Measurements from ENCODE around the gene GALNT13.

Gene GALNT13

DNA sequence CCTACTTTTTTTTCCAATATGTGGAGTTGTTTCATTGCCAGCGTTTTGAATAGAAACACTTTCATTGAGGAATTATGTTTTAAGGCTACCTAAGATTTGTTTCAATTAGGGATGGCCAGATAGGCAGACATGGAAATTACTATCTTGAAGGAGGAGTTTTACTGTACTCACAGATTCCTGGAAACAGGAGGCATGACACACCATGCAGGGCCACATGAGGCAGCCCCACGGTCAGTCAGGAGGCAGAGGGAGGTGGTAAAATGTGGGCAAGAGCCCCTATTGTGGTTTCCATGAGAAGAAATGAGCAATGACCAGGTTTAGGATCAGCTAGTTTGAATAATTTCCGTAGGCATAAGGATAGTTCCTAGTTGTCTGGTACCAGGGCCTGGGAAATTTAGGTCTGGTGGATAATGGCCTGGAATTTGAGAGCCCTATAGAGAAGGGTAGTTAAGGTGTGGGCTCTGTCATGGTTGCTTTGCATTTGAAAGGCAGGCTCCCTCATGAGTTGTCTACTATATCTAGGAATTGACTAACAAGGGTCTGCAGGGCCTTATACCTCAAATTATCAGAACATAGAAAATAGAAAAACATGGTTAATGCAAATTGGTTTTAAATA lies 466.7 kb downstream of the GALNT13 start:
- ATAC-seq (replicated peaks) (no peak), DNase-seq (no peak)
- Mint-ChIP-seq H3K4me1 (ENCODE audit: low read depth in 2 of 2) (no peaks in the 10 kb centered on the region), H3K4me3 (no peak overlapping the region), H3K27ac (no peak overlapping the region), H3K36me3 (ENCODE audit: insufficient read depth) (no peaks in the 10 kb centered on the region), H3K9me3 (peaks cover 8 to 12% of the 10 kb centered on the region in 2 donors), H3K27me3 (no peaks in the 10 kb centered on the region)

DNA sequence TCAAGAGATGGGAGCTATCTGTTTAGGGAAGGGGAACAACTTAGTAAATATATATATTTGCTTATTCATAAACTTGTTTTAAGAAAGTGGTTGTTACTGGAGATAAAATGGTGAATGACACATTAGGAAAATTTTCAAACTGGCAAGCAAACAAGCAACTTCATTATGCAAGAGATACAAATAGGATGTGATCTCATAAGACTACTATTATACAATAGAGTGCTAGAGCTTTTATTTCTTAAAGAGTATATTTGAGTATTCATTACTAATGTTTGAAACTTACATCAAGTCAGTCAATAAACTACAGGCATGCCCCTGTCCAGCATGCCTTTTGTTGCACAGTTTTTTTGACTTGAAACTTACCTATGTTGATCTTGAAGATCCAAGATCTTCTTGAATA lies 471.6 kb downstream of the GALNT13 start:
- no peaks in the 10 kb centered on the region for H3K36me3 Mint-ChIP-seq (ENCODE audit: insufficient read depth)
- H3K27me3 Mint-ChIP-seq = no peaks in the 10 kb centered on the region
- peaks cover 7 to 12% of the 10 kb centered on the region in 2 donors for H3K9me3 Mint-ChIP-seq
- ATAC-seq (replicated peaks) (no peak), DNase-seq (no peak)
- H3K4me3 Mint-ChIP-seq = no peak overlapping the region
- H3K4me1 Mint-ChIP-seq (ENCODE audit: low read depth in 2 of 2) = no peaks in the 10 kb centered on the region
- no peak overlapping the region for H3K27ac Mint-ChIP-seq

DNA sequence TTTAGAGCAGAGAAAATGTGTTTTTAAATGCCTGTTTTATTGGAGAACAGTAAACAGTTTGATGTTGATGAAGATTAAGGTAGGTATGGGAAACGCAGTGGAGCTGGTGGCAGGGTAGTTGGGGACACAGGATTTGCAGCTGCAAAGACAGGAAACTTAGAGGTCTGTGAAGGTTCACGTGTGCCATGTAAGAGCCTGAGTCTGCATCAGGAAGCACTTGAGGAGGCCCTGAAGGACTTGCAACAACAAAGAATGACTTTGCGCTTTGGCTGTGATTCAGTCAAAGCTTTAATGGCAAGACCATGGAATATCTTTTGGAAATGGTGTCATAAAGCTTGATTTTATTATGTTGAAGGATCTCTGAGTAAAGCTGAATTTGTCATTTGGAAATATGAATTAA lies 479.2 kb downstream of the GALNT13 start:
- no peaks in the 10 kb centered on the region for H3K4me1 Mint-ChIP-seq (ENCODE audit: low read depth in 2 of 2)
- no peak overlapping the region for H3K27ac Mint-ChIP-seq
- no peaks in the 10 kb centered on the region for H3K27me3 Mint-ChIP-seq
- H3K36me3 Mint-ChIP-seq (ENCODE audit: insufficient read depth) = no peaks in the 10 kb centered on the region
- ATAC-seq (replicated peaks) = no peak
- H3K9me3 Mint-ChIP-seq = peaks cover 6 to 18% of the 10 kb centered on the region in 2 donors
- DNase-seq = no peak
- no peak overlapping the region for H3K4me3 Mint-ChIP-seq

DNA sequence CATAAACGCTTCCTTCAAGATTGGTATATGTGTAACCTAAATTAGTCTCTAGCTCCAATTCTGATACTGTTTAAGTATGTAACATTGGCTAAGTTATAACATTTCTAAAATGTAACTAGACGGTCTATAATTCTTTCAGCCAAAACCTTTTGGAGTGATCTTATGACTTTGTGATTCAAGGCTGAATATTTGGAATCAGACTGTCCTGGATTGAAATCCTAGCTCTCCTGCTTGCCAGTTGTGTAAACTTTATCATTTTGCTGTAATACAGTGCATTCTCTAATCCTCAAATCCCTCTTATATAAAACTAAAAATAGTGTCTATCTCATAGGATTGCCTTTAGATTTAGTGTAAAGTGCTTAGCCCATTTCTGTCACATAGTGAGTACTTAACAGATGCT lies 489.6 kb downstream of the GALNT13 start:
- Mint-ChIP-seq H3K27ac (no peak overlapping the region), H3K36me3 (ENCODE audit: insufficient read depth) (no peaks in the 10 kb centered on the region), H3K27me3 (no peaks in the 10 kb centered on the region), H3K4me1 (ENCODE audit: low read depth in 2 of 2) (no peaks in the 10 kb centered on the region), H3K4me3 (no peak overlapping the region), H3K9me3 (peaks cover 1 to 10% of the 10 kb centered on the region in 2 donors)
- no peak for DNase-seq
- no peak for ATAC-seq (replicated peaks)

DNA sequence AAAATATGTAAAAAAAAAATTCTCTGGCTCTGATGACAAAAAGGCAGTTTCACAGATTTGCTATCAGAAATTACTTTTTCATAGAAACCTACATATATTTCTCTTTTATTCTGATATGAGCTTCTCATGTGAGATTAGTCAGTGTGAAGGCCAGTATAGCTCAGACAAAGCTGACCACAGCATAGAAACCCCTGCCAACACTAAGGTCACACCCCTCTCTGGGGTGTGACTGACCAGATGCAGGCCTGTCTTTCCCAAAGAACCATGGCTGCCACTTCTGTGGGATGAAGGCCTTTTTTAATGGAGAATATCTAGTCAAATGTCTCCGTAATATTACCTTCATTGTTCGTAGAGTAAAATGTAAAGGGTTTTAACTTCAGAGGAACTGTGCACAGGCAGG lies 496.4 kb downstream of the GALNT13 start:
- no peak for DNase-seq
- H3K4me1 Mint-ChIP-seq (ENCODE audit: low read depth in 2 of 2) = no peaks in the 10 kb centered on the region
- H3K9me3 Mint-ChIP-seq = peaks cover 6 to 16% of the 10 kb centered on the region in 2 donors
- H3K27me3 Mint-ChIP-seq = no peaks in the 10 kb centered on the region
- no peak for ATAC-seq (replicated peaks)
- no peak overlapping the region for H3K27ac Mint-ChIP-seq
- no peaks in the 10 kb centered on the region for H3K36me3 Mint-ChIP-seq (ENCODE audit: insufficient read depth)
- H3K4me3 Mint-ChIP-seq = no peak overlapping the region

DNA sequence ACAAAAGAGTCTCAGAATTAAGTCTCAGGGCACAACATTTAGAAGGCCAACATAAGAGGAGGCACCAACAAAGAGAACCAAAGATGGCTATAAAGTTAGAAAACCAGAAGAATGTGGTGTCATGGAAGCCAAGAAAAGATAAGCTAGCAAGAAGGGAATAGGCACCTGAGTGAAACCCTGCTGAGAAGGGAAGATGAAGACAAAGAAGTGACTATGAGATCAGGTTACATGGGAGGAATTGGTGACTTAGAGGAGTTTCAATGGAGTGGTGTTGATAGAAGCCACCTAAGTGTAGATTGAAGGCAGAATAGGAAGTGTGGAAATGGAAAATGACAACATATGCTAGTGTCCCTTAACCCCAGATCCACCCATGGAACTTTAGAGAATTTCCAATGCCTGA lies 499.2 kb downstream of the GALNT13 start:
- no peaks in the 10 kb centered on the region for H3K4me1 Mint-ChIP-seq (ENCODE audit: low read depth in 2 of 2)
- no peak overlapping the region for H3K4me3 Mint-ChIP-seq
- no peaks in the 10 kb centered on the region for H3K36me3 Mint-ChIP-seq (ENCODE audit: insufficient read depth)
- H3K27ac Mint-ChIP-seq = no peak overlapping the region
- no peak for DNase-seq
- no peaks in the 10 kb centered on the region for H3K27me3 Mint-ChIP-seq
- ATAC-seq (replicated peaks) = no peak
- peaks cover 5 to 16% of the 10 kb centered on the region in 2 donors for H3K9me3 Mint-ChIP-seq

DNA sequence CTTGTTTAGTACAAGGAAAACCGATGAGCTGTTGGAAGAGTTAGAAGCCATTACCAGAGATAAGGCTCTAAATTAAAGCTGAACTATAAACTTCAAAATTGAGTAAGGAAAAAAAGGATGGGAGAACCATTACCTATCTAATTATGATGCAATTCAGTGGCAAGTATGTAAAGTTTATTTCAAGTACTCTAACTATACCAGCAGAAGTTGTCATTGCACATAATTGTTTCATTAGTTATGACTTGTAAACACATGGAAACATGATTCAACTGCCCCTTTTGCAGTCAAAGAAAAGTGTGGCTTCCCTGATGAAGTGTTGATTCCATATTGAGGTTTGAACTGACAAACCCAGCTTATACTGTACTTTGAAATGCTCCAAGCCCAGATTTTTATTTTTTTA lies 502.7 kb downstream of the GALNT13 start:
- no peaks in the 10 kb centered on the region for H3K36me3 Mint-ChIP-seq (ENCODE audit: insufficient read depth)

DNA sequence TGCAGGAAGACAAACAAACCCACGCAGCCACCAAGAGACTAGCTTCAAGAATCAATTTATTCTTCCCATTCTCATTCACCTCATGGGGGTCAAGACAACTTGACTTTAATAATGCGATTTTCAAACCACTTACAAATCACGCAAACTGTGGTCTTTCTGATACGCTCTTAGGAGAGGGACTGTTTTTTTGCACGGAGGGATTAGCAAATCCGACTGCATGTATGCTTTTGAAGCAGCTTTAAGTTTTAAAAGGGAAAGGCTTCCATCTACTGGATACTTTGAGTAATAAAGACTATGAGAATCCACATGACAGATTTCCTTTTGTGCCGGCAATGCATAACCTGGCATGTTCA lies 503.8 kb downstream of the GALNT13 start:
- no peak overlapping the region for H3K4me3 Mint-ChIP-seq
- no peaks in the 10 kb centered on the region for H3K36me3 Mint-ChIP-seq (ENCODE audit: insufficient read depth)
- no peak overlapping the region for H3K27ac Mint-ChIP-seq
- no peak for DNase-seq
- H3K27me3 Mint-ChIP-seq = no peaks in the 10 kb centered on the region
- H3K4me1 Mint-ChIP-seq (ENCODE audit: low read depth in 2 of 2) = no peaks in the 10 kb centered on the region
- H3K9me3 Mint-ChIP-seq = peaks cover 0 to 3% of the 10 kb centered on the region in 2 donors
- no peak for ATAC-seq (replicated peaks)

More for the DNA sequence above, 502.7 kb downstream of the GALNT13 start:
- Mint-ChIP-seq H3K27me3 (no peaks in the 10 kb centered on the region), H3K4me1 (ENCODE audit: low read depth in 2 of 2) (no peaks in the 10 kb centered on the region), H3K4me3 (no peak overlapping the region), H3K9me3 (peaks cover 3 to 10% of the 10 kb centered on the region in 2 donors), H3K27ac (no peak overlapping the region)
- no peak for DNase-seq
- ATAC-seq (replicated peaks) = no peak

DNA sequence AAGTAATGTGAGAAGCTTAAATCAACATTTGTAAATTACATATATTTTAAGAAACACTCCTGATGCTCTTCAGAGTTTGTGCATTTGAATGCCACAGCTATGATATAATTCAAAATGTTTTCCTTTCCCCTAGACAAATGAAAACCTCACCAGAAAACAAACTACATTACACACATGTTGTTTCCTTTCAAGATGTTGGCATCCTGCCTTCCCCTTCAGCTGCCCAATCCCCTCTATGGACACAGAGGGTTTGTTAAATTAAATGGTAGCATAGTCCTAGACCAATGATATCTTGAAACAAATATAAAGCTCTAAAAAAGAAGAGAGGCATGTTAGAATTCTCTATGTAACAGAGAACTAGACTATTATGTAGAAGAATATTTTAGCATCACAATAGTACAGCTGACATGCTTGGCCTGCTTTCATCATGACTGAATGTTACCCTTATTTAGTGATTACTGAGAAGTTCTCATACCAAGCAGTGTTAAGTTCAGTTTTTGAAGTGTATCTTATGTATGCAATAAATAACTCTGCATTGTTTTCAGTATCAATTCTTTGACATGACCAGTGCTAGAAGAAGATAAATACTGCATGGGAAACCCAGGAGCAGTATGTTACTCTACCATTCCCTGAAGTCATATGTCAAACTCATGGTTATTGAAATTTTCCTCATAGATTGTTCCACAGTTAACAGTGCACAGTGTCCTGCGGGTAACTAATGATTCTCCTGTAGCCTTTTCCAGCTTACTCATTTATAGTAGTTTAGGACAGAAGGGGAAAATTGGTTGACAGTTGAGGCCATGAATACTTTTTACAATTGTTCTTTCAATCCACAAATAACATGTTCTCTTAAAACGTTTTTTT lies 510.4 kb downstream of the GALNT13 start:
- no peak overlapping the region for H3K27ac Mint-ChIP-seq

DNA sequence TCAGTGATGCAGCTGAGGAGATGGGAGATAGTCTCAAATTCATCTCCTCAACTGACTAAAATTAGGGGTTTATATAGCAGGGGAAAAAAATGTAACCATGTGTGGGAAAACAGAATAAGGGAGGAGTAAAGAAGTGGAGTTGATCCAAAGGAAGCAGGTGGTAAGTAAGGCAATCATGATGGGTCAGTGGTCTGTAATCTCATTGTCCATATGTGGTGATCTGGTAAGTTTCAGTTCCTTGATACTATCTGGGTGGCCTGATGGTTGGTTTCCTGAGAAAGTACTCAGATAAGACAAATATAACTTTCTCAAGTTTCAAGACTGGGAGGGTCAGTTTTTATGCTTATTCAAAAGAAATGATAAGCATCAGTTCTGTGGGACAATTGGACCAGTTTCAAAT lies 514.5 kb downstream of the GALNT13 start:
- no peak overlapping the region for H3K27ac Mint-ChIP-seq
- H3K4me3 Mint-ChIP-seq = no peak overlapping the region
- H3K36me3 Mint-ChIP-seq (ENCODE audit: insufficient read depth) = peaks cover 4% of the 10 kb centered on the region
- peaks cover 6 to 10% of the 10 kb centered on the region in 2 donors for H3K9me3 Mint-ChIP-seq
- H3K27me3 Mint-ChIP-seq = no peaks in the 10 kb centered on the region
- no peaks in the 10 kb centered on the region for H3K4me1 Mint-ChIP-seq (ENCODE audit: low read depth in 2 of 2)
- ATAC-seq (replicated peaks) = no peak
- DNase-seq = no peak

More for the DNA sequence above, 510.4 kb downstream of the GALNT13 start:
- DNase-seq = no peak
- Mint-ChIP-seq H3K4me3 (no peak overlapping the region), H3K9me3 (peaks cover 0 to 5% of the 10 kb centered on the region in 2 donors), H3K27me3 (no peaks in the 10 kb centered on the region), H3K4me1 (ENCODE audit: low read depth in 2 of 2) (no peaks in the 10 kb centered on the region), H3K36me3 (ENCODE audit: insufficient read depth) (no peaks in the 10 kb centered on the region)
- ATAC-seq (replicated peaks) = no peak

DNA sequence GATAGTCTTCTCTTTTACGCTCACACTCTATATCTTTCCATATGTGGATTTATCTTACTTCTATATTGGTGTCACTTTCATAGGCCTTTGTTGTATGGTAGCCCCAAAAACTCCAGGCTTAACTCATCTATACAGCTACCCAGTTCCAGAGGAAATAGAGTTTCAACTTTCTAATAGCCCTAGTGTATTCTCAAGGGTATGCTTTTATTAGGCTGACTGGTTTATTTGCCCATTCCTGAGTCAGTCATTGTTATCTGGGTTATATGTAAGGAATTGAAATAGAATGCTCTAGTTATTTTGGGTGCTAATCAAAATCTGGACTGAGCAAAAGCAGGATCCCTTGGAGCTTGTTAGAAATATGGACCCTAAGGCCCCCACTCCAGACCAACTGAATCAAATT lies 519.3 kb downstream of the GALNT13 start:
- no peak for DNase-seq
- H3K36me3 Mint-ChIP-seq (ENCODE audit: insufficient read depth) = peaks cover 4% of the 10 kb centered on the region
- H3K27me3 Mint-ChIP-seq = no peaks in the 10 kb centered on the region
- ATAC-seq (replicated peaks) = no peak
- no peaks in the 10 kb centered on the region for H3K4me1 Mint-ChIP-seq (ENCODE audit: low read depth in 2 of 2)
- H3K4me3 Mint-ChIP-seq = no peak overlapping the region
- H3K27ac Mint-ChIP-seq = no peak overlapping the region
- H3K9me3 Mint-ChIP-seq = peaks cover 15 to 23% of the 10 kb centered on the region in 2 donors

DNA sequence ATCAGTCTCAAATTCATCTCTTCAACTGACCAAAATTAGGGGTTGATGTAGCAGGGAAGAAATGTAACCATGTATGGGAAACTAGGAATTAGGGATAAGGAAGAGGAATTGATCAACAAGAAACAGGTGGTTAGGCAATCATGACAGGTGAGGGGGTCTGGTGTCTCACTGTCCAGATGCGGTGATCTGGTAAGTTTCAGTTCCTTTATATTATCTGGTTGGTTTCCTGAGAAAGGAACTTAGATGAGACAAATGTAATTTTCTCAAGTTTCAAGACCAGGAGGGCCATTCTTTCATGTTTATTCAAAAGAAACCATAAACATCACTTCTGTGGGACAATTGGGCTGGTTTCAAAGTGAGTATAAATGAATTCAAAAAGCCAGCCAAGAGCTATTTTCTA lies 520.5 kb downstream of the GALNT13 start:
- peaks cover 15 to 23% of the 10 kb centered on the region in 2 donors for H3K9me3 Mint-ChIP-seq
- ATAC-seq (replicated peaks) = no peak
- no peak overlapping the region for H3K27ac Mint-ChIP-seq
- no peak for DNase-seq
- H3K36me3 Mint-ChIP-seq (ENCODE audit: insufficient read depth) = peaks cover 4% of the 10 kb centered on the region
- no peaks in the 10 kb centered on the region for H3K4me1 Mint-ChIP-seq (ENCODE audit: low read depth in 2 of 2)
- H3K27me3 Mint-ChIP-seq = no peaks in the 10 kb centered on the region
- H3K4me3 Mint-ChIP-seq = no peak overlapping the region

DNA sequence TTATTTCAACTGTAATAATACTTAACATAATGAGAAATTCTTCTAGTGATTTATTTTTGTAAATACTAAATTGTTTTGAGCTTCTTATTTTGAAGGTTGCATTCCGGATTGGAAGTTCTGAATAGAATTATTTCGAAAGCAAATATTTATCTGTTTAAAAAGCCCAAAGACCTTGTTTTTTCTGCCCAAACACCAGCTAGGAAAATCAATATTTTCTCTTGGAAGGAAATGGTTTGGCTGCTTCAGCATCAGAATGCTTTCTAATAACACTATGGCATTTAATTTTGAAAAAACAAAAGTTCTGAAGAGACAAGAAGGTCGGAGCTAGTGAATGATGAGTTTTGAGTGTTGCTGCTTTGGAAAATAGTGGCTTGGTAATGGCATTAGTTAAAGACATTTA lies 522.9 kb downstream of the GALNT13 start:
- DNase-seq = no peak
- Mint-ChIP-seq H3K36me3 (ENCODE audit: insufficient read depth) (peaks cover 4% of the 10 kb centered on the region), H3K4me3 (no peak overlapping the region), H3K27ac (no peak overlapping the region), H3K27me3 (no peaks in the 10 kb centered on the region), H3K9me3 (peaks cover 10 to 19% of the 10 kb centered on the region in 2 donors), H3K4me1 (ENCODE audit: low read depth in 2 of 2) (no peaks in the 10 kb centered on the region)
- ATAC-seq (replicated peaks) = no peak
